GM21381 (cell line): Measurements from ENCODE around the gene CAMLG.
A peak's percentile ranks its signal among the peaks of the same experiment; 100 is the strongest.
"Not testable (repeated sequence)": the region's sequence is repeated elsewhere in the genome, so short reads cannot be mapped to it uniquely, and the experiment has no call there.

Experiments used
- ATAC-seq: cut with Tn5 transposase; IDR thresholded peaks from one replicate; pipeline ENCODE4 v1.9.1; 2021; ENCODE audit warnings: mild to moderate bottlenecking, moderate library complexity; ENCODE audit not compliant: unreplicated experiment

The CAMLG gene

GRCh38 chr5:134738133-134738962 is at the start of gene CAMLG:
TSS of gene CAMLG (plus strand) at chr5:134738548. CDS start at chr5:134738621, 73 bp downstream.
- ATAC-seq = peak; percentile 95

GRCh38 chr5:134690144-134690543 is 48.2 kb upstream of the CAMLG start:
- ATAC-seq = not testable (repeated sequence)

- no peak for ATAC-seq
Measured at GRCh38 chr5:134692722-134693121, 45.6 kb upstream of the CAMLG start.

- ATAC-seq = no peak
Measured at GRCh38 chr5:134708301-134708700, 30.0 kb upstream of the CAMLG start.

GRCh38 chr5:134714120-134714519 is 24.2 kb upstream of the CAMLG start:
- no peak for ATAC-seq

DNA sequence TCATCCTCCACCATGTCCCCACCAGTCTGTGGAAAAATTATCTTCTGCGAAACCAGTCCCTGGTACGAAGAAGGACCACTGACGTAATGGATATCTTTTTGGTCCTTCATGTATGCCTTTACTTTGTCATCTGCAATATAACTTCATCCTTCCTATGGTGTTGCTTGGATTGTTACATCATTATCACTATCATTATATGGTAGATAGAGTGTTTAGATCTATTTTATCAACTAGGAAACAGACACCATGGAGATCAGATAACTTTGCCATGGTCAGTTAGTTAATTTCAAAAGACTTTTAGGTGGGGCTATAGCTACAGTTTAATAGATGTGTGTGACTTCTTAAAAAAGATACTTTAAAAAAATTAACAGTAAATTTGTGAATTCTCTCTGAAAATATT is 23.8 kb upstream of the CAMLG start:
- ATAC-seq = no peak

DNA sequence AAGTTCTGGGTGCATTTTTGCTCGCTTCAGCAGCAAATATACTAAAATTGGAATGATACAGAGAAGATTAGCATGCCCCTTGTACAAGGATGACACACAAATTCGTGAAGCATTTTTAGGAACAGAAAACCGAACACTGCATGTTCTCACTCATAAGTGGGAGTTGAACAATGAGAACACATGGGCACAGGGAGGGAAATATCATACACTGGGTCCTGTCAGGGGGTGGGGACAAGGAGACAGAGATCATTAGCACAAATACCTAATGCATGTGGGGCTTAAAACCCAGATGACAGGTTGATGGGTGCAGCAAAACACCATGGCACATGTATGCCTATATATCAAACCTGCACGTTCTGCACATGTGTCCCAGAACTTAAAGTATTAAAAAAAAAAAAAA is 22.9 kb upstream of the CAMLG start:
- ATAC-seq = not testable (repeated sequence)

- ATAC-seq = no peak
Measured at GRCh38 chr5:134724872-134725271, 13.5 kb upstream of the CAMLG start.

GRCh38 chr5:134732819-134733218 is 5.5 kb upstream of the CAMLG start:
- no peak for ATAC-seq

GRCh38 chr5:134735243-134735642 is 3.1 kb upstream of the CAMLG start:
- ATAC-seq = no peak

DNA sequence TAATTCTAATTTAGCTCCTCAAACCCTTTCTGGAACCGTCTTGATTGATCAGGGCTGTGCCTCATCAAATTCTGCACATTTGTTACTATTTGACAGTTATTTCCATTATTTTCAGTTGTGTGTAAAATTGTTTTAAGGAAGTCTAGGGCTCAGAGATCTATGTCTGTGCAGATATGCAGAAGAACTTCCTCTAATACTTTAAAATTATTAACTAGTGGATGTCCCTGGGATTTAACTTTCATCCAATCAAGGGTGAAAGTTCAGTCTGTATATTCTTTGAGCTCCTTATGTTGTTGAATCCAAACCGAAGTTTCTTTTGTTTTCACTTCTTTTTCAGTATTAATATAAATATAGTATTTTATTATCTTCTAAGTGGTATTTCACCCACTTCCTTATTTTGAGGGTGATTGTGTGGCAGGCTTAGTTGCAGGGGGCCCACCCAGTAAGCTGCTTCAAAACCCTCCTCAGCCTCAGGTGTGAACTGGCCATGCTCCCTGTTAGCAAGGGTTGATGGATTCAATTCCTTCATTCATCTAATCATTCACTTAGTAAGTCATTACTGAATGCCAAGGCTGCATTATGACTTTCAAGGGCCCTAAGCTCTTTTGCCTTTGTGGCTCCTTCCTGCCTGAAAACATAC is 2.1 kb upstream of the CAMLG start:
- ATAC-seq = no peak

- no peak for ATAC-seq
Measured at GRCh38 chr5:134738963-134739661, 764 bp downstream of the CAMLG start.

GRCh38 chr5:134741052-134741451 is 2.7 kb downstream of the CAMLG start:
- ATAC-seq = no peak

DNA sequence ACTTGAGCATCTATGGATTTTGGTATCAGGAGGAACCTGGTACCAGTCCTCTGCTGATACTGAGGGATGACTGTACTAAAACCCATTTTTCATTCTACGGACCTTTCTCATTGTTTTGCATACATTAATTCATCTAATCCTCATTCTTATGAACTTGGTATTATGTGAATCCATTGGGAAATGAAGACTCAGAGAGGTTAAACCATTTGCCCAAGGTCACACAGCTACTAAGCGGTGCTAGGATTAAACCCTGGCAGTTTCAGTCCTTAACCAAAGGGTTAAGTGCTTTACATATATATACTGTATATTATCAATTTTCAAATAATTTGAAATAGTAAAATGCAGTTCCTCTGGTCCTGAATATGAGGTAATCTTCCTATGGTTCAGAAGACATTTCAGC is 3.8 kb downstream of the CAMLG start:
- ATAC-seq = no peak

- ATAC-seq = no peak
Measured at GRCh38 chr5:134749415-134749814, 11.1 kb downstream of the CAMLG start.

DNA sequence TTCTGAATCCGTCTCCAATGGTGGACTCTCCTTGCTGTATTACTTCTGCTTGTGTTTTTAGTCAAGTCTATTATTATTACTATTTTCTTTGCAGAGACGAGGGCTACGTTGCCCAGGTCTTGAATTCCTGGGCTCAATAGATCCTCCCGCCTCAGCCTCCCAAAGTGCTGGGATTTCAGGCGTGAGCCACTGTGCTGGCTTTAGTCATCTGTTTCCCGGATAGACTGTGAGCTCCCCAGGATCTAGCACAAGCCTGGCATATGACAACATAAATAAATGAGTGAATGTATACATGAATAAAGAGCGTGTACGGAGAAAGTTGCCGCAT is 19.8 kb downstream of the CAMLG start:
- no peak for ATAC-seq

- peak; percentile 98 for ATAC-seq
Measured at GRCh38 chr5:134758504-134759341, 20.4 kb downstream of the CAMLG start, which contains the start of gene DDX46. TSS of gene DDX46 (plus strand) at chr5:134758779. CDS start at chr5:134758939, 160 bp downstream.

DNA sequence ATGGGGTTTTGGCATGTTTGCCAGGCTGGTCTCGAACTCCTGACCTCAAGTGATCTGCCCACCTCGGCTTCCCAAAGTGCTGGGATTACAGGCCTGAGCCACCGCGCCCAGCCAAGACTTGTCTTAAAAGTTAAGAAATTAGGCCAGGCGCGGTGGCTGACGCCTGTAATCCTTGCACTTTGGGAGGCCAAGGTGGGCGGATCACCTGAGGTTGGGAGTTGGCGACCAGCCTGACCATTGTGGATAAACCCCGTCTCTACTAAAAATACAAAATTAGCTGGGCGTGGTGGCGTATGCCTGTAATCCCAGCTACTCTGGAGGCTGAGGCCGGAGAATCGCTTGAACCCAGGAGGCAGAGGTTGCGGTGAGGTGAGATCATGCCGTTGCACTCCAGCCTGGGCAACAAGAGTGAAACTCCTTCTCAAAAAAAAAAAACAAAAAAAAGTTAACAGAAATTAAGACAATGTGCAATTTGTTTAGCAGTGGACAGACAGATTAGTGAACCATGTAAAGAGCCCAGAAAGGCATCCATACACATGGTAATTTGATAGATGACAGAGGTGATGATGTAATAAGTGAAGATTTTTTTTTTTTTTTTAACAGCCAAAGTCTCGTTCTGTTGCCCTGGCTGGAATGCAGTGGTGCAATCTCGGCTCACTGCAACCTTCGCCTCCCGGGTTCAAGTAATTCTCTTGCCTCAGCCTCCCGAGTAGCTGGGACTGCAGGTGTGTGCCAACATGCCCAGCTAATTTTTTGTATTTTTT is 29.4 kb downstream of the CAMLG start:
- ATAC-seq = not testable (repeated sequence)

DNA sequence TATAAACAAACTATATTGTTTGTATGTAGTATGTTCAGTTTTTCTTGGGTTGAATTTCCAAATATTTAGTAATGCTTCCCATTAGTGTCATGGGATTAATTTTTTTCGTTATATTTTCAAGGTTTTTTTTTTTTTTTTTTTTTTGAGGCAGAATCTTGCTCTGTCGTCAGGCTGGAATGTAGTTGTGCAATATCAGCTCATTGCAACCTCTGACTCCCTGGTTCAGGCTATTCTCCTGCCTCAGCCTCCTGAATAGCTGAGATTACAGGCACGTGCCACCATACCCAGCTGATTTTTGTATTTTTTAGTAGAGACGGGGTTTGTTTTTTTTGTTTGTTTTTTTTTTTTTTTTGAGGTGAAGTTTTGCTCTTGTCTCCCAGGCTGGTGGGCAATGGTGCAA is 30.9 kb downstream of the CAMLG start:
- ATAC-seq = no peak

- no peak for ATAC-seq
Measured at GRCh38 chr5:134772461-134773125, 34.2 kb downstream of the CAMLG start.
